Dendritic cell treated with granulocyte-macrophage colony-stimulating factor and Interleukin-4, amounts not matched to agents 40 ng/mL and 50 ng/mL, for 4 days (primary cell): ENCODE data around the gene DDX1.

Source experiments
- H3K27ac Mint-ChIP-seq: one replicate; pipeline ENCODE4 v1.8.0; 2022; ENCODE audit warnings: mild to moderate bottlenecking, mixed read lengths
- H3K27me3 Mint-ChIP-seq: one replicate; pipeline ENCODE4 v1.8.0; 2022; ENCODE audit warnings: mild to moderate bottlenecking, mixed read lengths
- H3K36me3 Mint-ChIP-seq: one replicate; pipeline ENCODE4 v1.8.0; 2022; ENCODE audit warnings: low read depth, mixed read lengths
- H3K4me1 Mint-ChIP-seq: one replicate; pipeline ENCODE4 v1.8.0; 2022; ENCODE audit warnings: low read depth, mixed read lengths
- H3K4me3 Mint-ChIP-seq: one replicate; pipeline ENCODE4 v1.8.0; 2022; ENCODE audit warnings: mild to moderate bottlenecking, moderate library complexity, mixed read lengths
- H3K9me3 Mint-ChIP-seq: one replicate; pipeline ENCODE4 v1.8.0; 2022; ENCODE audit warnings: mixed read lengths
- intact Hi-C: fragments of 100-400 bp; cut with micrococcal nuclease; formaldehyde crosslinking; loops from one replicate; pipeline ENCODE4 v1.15.0; 2022

DDX1 gene

GRCh38 chr2:15642011-15642814 is 50.5 kb downstream of the DDX1 start:
- Mint-ChIP-seq H3K27me3 (no peaks in the 10 kb centered on the region), H3K4me1 (peaks cover 8% of the 10 kb centered on the region), H3K27ac (no peak overlapping the region), H3K9me3 (peaks cover 11% of the 10 kb centered on the region), H3K36me3 (peaks cover 26% of the 10 kb centered on the region), H3K4me3 (no peak overlapping the region)
- intact Hi-C loops = no loop called here

DNA sequence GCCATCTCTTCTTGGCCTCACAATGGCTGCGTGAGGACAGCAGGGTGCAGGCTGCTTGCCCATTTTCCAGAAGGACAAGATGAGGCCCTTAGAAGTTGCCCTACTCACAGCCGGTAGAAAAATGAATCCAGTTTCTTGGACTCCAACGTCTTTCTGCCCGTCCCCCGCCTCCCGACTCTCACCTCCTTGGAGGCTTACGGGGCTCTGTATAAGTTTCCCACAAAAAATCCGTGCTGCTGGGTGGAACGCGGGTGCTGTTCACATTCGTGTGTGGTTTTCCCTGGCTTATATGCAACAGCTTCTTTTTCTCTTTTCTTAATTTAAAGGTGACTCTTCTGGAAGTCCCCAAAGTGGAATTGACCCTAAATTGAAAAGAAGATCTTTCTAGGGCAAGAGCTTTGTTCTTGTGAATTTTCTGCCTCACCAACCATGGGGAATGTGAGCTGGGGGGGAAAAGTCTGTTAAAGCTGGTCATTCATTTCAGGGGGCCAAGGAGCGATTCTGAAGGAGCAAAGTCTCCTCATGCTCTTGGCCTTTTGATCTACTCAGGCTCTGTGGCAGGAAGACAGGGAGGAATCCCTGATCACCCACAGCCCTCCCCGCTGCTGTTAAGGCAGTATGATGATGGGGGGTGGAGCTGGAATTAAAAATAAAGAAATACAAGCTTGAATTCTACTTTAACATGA is 51.3 kb downstream of the DDX1 start:
- Mint-ChIP-seq H3K4me3 (no peak overlapping the region), H3K27ac (no peak overlapping the region), H3K27me3 (no peaks in the 10 kb centered on the region), H3K9me3 (peaks cover 11% of the 10 kb centered on the region), H3K4me1 (peaks cover 8% of the 10 kb centered on the region), H3K36me3 (peaks cover 26% of the 10 kb centered on the region)
- intact Hi-C loops = no loop called here

- intact Hi-C loops = no loop called here
- H3K4me3 Mint-ChIP-seq = no peak overlapping the region
- no peak overlapping the region for H3K27ac Mint-ChIP-seq
- H3K9me3 Mint-ChIP-seq = peaks cover 11% of the 10 kb centered on the region
- H3K4me1 Mint-ChIP-seq = peaks cover 8% of the 10 kb centered on the region
- peaks cover 19% of the 10 kb centered on the region for H3K36me3 Mint-ChIP-seq
- no peaks in the 10 kb centered on the region for H3K27me3 Mint-ChIP-seq
These were observed 52.3 kb downstream of the DDX1 start for GRCh38 chr2:15643791-15644585.

- intact Hi-C loops = no loop called here
- Mint-ChIP-seq H3K36me3 (peaks cover 14% of the 10 kb centered on the region), H3K4me1 (peaks cover 5% of the 10 kb centered on the region), H3K27me3 (no peaks in the 10 kb centered on the region), H3K27ac (no peak overlapping the region), H3K4me3 (no peak overlapping the region), H3K9me3 (peaks cover 11% of the 10 kb centered on the region)
These were observed 53.6 kb downstream of the DDX1 start for GRCh38 chr2:15645300-15645699.

GRCh38 chr2:15645720-15646385 is 54.2 kb downstream of the DDX1 start:
- Mint-ChIP-seq H3K36me3 (peaks cover 9% of the 10 kb centered on the region), H3K4me3 (no peak overlapping the region), H3K4me1 (no peaks in the 10 kb centered on the region), H3K9me3 (peaks cover 11% of the 10 kb centered on the region), H3K27me3 (no peaks in the 10 kb centered on the region), H3K27ac (no peak overlapping the region)
- intact Hi-C loops = no loop called here

GRCh38 chr2:15646661-15647060 is 55.0 kb downstream of the DDX1 start:
- H3K4me3 Mint-ChIP-seq = no peak overlapping the region
- no peak overlapping the region for H3K27ac Mint-ChIP-seq
- intact Hi-C loops = no loop called here

GRCh38 chr2:15647622-15648590 is 56.2 kb downstream of the DDX1 start:
- H3K4me3 Mint-ChIP-seq = no peak overlapping the region
- intact Hi-C loops = no loop called here
- H3K27me3 Mint-ChIP-seq = no peaks in the 10 kb centered on the region
- no peaks in the 10 kb centered on the region for H3K36me3 Mint-ChIP-seq
- no peaks in the 10 kb centered on the region for H3K4me1 Mint-ChIP-seq
- no peak overlapping the region for H3K27ac Mint-ChIP-seq
- no peaks in the 10 kb centered on the region for H3K9me3 Mint-ChIP-seq

More at GRCh38 chr2:15646661-15647060, 55.0 kb downstream of the DDX1 start:
- H3K36me3 Mint-ChIP-seq = peaks cover under 1% of the 10 kb centered on the region
- H3K9me3 Mint-ChIP-seq = peaks cover 3% of the 10 kb centered on the region
- H3K27me3 Mint-ChIP-seq = no peaks in the 10 kb centered on the region
- no peaks in the 10 kb centered on the region for H3K4me1 Mint-ChIP-seq

DNA sequence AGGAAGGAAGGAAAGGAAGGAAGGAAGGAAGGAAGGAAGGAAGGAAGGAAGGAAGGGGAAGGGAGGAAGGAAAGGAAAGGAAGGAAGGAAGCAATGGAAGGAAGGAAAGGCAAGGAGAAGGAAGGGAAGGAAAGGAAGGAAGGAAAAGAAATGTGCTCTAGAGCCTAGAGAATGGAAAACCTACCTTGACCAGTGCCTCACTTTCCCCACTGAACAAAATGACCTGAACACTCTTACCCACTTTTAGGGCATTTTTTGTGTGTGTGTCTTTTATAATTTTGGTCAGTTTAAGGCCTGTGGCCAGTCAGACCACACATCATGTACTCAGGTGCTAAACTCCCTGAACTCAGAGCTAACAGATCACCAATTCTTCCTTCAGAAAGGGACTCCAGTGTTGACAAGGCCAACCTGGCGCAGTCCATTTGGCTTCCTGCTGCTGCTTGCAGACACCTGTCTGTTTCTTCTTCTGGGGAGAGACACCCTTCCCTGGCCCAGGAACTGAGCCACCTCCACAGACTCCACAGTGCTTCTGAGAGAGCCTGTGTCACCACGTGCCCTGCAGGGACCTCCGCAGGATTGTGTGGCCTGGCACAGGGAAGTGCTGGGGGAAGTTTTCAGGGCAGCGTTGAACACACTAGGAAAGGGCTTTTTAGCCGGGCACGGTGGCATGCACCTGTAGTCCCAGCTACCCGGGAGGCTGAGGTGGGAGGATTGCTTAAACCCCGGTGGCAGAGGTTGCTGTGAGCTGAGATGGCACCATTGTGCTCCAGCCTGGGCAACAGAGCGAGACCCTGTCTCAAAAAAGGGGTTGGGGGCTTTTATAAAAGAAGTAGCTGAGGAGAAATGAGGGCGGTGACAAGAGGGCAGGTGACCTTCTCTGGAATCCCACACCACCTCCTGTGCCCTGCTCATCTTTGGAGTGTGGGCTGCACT is 57.2 kb downstream of the DDX1 start:
- H3K4me1 Mint-ChIP-seq = no peaks in the 10 kb centered on the region

GRCh38 chr2:15649561-15650255 is 58.0 kb downstream of the DDX1 start:
- no peak overlapping the region for H3K4me3 Mint-ChIP-seq
- intact Hi-C loops = no loop called here
- no peaks in the 10 kb centered on the region for H3K27me3 Mint-ChIP-seq

More for the DNA sequence above, 57.2 kb downstream of the DDX1 start:
- Mint-ChIP-seq H3K4me3 (no peak overlapping the region), H3K27ac (no peak overlapping the region), H3K27me3 (no peaks in the 10 kb centered on the region), H3K9me3 (no peaks in the 10 kb centered on the region), H3K36me3 (no peaks in the 10 kb centered on the region)
- intact Hi-C loops = no loop called here

DNA sequence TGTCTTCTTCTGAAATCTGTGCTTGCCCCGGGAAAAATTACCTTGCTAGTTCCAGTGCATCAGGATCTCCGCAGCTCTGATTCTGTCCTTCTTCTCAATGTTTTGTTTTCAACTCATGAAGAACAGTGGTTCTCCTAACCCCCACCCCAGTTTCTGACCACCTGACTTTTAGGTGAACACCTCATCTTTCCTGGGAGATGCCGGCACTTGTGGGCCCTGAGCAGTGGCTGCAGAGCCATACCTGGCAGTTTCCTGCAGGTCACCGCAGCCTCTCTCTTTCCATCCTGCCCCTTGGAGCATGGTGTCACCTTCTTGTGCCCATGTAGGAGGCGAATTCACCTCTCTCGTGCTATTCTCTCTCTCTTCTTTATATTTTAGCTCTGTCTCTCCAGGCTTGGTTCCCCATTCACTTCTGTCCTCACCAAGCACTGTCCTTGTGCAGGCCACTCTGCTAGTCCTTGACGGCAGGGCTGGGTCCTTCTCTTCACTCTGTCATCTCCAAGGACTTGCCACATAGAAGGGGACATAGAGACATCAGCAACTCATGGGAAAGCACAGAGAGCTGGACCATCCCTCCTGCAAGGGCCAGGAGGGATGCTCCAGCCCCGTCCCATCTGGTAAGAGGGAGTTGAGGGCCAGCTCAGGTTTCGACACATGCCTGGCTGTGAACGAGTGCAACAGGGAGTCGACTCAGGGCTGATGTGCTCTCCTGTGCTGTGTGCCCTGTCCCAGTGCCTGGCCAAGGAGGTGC is 59.1 kb downstream of the DDX1 start:
- Mint-ChIP-seq H3K9me3 (no peaks in the 10 kb centered on the region), H3K27me3 (no peaks in the 10 kb centered on the region), H3K27ac (no peak overlapping the region), H3K4me1 (no peaks in the 10 kb centered on the region), H3K4me3 (no peak overlapping the region), H3K36me3 (no peaks in the 10 kb centered on the region)
- intact Hi-C loops = no loop called here

More at GRCh38 chr2:15649561-15650255, 58.0 kb downstream of the DDX1 start:
- no peak overlapping the region for H3K27ac Mint-ChIP-seq
- no peaks in the 10 kb centered on the region for H3K4me1 Mint-ChIP-seq
- no peaks in the 10 kb centered on the region for H3K9me3 Mint-ChIP-seq
- no peaks in the 10 kb centered on the region for H3K36me3 Mint-ChIP-seq

- Mint-ChIP-seq H3K27ac (no peak overlapping the region), H3K9me3 (no peaks in the 10 kb centered on the region), H3K4me1 (no peaks in the 10 kb centered on the region), H3K36me3 (no peaks in the 10 kb centered on the region), H3K4me3 (no peak overlapping the region), H3K27me3 (no peaks in the 10 kb centered on the region)
- intact Hi-C loops = no loop called here
These were observed 59.7 kb downstream of the DDX1 start for GRCh38 chr2:15651367-15651727.
